ELF-1 (cell line): ENCODE data around the gene TKT.

ENCODE experiments used
- DNase-seq: peaks from one replicate; pipeline ENCODE4 v3.0.0-alpha.2; 2016; ENCODE audit warnings: low read depth, low spot score

The TKT gene

DNA sequence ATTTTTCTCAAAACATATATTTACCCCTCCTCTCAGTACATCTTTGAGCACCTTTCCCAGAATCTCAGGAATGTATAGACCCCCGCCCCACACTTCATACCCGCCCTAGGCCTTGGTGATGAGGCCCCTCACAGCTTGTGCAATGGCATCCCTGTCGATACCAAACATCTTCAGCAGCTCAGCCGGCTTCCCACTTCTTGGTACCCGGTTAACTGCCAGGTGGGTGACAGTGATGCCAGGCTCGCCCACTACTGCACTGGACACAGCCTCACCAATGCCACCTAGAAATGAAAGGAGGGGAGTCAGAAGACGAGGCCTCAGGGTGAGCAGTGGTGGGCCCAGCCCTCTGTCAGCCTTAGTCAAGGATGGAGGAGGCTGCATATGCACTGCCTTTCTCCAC is 30.2 kb downstream of the TKT start:
- DNase-seq = no peak

DNA sequence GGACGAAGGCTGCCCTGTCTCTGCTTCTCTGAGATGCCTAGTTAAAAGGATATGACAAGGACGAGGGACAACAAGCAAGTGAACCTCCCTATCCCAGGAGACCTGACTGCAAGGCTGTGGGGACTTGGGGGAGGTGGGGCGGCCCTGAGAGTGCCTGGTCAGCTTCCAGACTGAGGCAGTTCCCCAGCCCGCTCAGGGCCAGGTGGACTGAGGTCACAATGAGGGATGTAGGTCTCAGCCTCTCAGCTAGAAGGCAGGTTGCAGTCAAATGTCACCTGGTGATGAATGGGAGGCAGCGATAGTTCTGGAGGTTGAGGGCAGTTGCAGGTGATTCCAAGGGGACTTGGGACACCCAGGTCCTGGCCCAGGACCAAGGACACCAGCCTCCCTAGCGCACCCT is 30.6 kb downstream of the TKT start:
- no peak for DNase-seq

DNA sequence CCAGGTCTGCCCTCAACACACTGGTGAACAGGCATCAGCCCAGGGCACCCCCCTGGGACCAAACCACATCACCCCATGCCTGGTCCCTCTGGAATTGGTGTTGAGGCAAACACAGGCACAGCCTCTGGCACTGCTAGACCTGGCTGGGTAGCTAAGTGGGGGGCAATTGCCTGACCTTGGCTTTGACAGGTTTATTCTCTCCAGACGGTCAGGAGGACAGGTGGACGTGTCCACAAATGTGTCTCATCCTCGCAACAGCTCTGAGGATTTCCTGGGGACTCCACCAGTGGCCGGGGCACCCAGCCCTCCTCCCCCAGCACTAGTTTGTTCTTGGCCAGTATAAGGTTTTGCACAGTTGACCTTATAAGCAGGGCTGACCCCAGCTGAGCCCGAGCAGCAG is 31.3 kb downstream of the TKT start:
- DNase-seq = no peak

DNA sequence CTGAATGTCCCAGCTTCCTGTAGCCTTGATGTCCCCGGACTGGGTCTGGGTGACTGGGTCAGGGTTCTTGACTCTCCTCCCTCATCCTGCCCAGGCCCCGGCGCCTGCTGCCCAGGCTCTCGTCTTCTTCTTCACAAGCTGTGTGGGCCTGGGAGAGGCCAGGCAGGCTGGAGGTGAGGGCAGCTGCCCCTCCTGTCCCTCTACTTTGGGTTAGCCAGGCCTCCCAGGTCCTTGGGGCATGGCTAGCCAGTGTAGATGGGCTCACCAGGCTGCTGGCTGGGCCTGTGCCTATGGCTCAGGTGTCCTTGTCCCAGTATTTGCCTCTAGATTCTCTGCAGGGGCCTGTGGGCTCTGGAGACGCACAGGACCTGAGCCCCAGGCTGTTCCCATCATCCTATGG is 31.8 kb downstream of the TKT start:
- DNase-seq = no peak

DNA sequence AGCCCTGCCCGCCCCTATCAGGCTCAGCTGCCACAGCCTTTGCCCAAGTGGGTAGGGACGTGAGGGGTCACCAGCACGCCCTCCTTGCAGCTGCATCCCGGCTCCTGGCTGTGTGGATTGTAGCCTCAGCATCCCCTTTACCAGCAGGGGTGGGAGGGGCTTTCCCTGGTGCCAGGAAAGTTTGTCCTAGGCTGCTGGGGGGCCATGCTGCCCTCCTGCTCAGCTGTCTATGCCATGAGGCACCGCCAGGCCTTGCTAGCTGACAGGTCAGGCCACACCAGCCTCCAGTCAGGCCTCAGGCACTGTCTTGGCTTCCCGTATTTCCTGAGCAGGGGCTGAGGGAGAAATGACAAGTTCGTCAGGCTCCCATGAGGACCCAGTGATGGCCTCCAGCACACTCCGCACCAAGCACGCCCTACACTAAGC is 32.3 kb downstream of the TKT start:
- no peak for DNase-seq

DNA sequence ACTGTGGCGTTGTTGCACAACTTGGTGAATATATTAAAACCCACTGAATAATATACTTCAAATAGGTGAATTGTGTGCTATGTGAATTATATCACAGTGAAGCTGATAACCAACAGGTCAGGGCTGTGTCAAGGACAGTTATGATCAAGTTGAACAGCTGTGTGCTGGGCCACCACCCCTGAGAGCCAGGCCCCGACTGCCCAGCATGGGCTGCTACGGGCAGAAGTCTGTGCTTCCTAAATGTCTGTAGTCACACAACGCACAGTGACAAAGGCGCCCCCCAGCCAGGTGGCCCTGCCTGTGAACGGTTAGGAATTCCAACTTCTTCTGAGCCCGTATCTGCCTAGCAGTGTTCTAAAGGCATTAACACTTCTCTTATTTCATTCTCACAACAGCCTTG is 32.8 kb downstream of the TKT start:
- DNase-seq = no peak

DNA sequence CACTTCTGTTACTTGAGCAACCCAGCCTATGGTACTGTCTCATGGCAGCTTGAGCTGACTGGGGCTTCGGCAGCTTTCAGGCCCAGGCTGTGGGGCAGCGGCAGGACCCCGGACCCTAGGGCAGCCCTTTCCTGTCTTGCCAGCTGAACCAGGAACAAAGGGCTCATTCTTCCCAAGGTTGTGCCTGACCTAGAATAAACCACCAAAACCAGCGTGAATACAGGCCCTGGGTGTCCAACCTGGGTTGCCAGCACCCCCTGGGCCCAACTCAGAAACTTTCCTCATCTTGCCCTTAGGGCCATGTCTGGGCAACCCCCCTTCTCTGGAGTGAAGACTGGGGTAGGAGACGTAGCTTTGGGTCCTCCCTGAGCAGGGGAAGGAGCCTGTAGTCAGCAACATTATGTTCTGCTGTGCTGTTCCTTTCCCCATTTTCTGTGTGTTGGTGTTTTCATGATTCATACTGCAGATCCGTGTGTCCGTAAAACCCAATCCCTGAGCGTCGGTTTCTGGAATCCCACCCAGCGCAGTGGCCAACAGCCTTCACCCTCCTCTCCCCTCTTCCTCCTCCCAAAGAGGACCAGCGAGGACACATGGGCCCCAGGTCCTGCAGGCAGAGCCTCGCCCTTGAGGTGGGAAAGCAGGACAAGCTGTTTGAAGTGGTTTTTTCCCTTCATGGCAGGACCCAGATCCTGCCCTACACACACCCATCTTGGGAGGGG is 33.5 kb downstream of the TKT start:
- no peak for DNase-seq

DNA sequence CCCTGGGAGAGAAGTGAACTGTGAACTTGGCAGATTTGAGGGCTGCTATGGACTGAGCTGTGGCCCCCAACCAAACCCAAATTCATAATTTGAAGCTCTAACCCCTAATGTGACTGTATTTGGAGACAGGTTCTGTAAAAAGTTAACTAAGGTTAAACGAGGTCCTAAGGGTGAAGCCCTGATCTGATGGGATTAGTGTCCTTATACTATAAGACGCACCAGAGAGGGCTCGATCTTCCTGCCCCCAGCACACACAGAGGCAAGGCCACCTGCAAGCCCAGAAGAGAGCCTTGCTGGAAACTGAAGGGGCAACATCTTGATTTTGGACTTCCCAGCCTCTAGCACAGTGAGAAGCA is 34.0 kb downstream of the TKT start:
- no peak for DNase-seq

DNA sequence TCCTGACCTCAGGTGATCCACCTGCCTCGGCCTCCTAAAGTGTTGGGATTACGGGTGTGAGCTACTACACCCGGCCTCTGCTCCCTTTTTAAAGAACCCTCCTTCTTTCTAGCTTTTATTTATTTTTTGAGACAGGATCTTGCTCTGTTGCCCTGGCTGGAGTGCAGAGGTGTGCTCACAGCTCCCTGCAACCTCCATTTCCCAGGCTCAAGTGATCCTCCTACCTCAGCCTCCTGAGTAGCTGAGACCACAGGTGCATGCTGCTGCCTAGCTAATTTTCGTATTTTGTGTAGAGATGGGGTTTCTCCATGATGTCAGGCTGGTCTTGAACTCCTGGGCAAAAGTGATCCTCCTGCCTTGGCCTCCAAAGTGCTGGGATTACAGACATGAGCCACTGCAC is 34.5 kb downstream of the TKT start:
- DNase-seq = no peak

DNA sequence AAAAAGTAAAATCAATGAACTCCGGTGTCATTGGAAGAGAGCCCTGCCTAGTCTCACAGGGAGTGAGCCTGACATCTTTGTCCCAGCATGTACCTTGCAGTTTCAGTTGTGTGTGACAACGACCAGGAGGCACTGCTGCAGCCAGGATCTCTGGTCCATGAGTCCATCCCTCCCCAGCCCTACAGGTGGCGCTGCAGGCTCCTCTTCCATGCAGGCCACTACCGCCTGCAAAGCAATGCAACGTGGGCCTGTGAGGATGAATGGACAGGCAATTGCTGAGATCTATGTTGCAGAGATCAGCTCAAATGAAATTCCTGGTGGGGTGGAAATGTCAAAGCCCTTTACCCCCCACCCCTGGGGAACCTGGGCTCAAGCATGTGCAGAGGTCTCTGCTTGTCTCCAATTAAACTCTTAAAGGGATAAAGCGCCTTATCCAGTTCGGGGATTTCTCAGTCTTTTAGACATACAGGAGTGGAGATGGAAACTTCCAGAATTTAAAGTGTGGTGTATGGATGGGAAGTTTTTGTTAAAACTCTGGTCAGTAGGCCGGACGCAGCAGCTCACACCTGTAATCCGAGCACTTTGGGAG is 35.8 kb downstream of the TKT start:
- DNase-seq = peak; percentile 93

DNA sequence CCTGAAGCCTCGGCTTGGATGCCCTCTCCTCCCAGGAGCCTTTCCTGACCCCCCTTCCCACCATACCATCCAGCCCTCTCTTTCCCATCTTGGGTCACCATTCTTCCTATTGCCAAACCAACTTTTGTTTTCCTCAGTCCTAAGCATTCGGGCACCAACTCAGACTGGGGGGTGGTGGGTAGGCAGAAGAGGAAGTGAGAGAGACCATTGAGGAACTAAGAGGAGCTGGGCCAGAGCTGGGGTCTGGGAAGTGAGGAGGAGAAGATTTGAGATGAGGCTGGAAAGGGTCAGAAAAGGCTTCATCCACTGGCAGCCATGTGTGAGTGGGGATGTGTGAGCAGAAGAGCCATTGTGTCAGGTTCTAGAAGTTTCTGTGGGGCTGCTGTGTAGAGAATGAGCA is 37.7 kb downstream of the TKT start:
- DNase-seq = no peak

DNA sequence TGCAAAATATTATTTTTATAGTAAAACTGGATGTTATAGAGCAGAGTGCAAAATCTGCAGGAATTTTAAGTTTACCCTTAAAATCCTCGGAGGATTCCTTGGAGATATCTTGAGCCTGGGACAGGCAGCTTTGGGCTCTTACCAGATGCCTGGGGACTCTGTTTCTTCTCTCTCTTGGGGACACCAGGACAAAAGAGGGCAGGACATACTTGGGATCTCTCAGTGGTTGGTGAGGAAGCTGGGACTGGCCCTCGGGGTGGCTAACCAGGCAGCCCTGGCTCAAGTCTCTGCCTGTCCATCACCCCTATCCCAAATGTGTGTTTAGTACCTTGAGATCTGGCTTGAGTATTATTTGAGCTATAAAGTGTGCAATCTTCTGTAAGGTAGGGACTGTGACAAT is 38.6 kb downstream of the TKT start:
- no peak for DNase-seq

DNA sequence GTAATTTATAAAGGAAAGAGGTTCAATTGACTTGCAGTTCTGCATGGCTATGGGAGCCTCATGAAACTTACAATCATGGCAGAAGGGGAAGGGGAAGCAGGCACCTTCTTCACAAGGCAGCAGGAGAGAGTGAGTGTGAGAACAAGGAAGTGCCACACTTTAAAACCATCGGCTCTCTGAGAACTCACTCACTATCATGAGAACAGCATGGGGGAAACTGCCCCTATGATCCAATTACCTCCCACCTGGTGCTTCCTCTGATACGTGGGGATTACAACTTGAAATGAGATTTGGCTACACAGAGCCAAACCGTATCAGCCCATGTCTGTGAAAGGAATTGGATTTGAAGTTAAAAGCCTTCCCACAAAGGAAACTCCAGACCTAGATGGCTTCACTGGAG is 39.1 kb downstream of the TKT start:
- no peak for DNase-seq

DNA sequence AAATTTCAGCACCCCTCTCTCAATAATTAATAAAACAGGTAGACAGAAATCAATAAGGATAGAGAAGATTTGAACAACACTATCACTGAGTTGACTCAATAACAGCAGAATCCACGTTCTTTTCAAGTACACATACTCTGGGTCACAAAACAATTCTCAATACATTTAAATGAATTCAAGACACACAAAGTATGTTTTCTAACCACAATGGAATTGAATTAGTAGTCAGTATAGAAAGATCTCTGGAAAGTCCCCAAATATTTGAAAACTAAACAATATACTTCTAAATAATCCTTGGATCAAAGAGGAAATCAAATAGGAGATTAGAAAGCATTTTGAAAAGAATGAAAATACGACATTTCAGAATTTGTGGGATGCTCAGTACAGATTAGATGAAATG is 40.0 kb downstream of the TKT start:
- DNase-seq = no peak

DNA sequence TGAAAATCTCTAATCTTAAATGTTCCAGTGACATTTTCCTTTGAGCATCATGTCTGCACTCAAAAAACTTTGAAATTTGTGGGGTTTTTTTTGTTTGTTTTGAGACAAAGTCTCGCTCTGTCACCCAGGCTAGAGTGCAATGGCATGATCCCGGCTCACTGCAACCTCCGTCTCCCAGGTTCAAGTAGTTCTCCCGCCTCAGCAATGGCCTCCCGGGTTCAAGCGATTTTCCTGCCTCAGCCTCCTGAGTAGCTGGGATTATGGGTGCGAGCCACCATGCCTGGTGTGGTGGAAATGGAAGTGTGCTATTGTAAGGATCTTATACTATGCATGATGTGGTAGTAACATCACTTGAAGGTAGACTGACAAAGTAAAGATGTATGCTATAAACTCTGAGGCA is 42.5 kb downstream of the TKT start:
- DNase-seq = no peak

DNA sequence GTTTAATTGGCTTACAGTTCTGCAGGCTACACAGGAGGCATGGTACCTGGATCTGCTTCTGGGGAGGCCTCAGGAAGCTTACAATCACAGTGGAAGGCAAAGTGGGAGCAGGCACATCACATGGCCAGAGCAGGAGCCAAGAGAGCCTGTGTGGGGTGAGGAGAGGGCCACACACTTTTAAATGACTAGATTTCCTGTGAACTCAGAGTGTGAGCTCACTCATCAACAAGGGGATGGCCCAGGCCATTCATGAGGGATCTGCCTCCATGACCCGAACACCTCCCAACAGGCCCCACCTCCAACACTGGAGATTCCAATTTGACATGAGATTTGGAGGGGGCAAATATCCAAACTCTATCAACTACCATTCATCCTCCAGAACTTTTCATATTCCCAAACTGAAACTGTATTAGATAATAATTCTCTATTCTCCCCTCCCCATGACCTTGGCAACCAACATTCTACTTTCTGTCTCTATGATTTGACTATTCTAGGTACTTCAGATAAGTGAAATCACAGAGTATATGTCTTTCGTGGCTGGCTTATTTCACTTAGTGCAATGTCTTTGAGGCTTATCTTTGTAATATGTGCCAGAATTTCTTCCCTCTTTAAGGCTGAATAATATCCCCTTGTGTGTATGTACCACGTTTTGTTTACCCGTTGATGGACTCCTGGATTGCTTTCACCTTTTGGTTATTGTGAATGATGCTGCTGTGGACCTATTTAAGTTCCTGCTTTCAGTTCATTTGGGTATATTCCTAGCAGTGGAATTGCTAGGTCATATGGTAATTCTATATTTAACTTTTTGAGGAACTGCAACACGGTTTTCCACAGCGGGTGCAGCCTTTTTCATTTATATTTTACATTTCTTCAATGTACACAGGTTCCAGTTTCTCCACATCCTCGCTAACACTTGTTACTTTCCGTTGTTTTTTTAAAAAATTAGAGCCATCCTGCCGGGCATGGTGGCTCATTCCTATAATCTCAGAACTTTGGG is 43.8 kb downstream of the TKT start:
- DNase-seq = no peak

DNA sequence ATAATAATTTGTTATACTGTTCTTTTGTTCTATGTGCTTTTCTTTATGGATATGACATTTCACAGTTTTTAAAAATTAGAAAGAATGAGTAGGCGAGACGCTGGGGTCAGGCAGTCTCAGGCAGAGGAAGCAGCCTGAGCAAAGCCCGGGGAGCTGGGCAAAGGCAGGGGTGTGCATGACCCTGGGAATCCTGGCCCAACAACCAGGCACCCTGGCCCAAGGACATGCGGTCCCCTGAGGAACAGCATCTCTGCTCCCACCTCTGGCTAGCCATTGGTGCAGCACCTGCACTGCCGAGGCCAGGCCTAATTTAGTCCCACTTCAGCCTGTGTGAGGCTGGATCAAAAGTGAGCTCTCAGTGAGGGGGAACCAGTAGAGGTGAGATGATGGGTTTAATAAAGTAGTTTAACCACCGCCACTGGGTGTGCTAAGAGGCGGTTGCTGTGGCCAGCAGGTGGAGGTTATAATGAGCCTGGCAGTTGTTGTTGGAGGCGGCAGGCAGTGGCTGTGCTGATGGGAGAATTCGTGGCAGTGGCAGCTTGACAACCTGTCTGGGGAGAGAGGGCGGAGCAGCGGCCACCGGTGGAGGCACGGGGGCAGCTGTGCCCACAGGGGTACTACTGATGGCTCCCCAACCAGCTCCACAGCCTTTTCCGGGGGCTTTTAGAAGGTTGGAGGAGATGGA is 53.3 kb downstream of the TKT start:
- DNase-seq = no peak

DNA sequence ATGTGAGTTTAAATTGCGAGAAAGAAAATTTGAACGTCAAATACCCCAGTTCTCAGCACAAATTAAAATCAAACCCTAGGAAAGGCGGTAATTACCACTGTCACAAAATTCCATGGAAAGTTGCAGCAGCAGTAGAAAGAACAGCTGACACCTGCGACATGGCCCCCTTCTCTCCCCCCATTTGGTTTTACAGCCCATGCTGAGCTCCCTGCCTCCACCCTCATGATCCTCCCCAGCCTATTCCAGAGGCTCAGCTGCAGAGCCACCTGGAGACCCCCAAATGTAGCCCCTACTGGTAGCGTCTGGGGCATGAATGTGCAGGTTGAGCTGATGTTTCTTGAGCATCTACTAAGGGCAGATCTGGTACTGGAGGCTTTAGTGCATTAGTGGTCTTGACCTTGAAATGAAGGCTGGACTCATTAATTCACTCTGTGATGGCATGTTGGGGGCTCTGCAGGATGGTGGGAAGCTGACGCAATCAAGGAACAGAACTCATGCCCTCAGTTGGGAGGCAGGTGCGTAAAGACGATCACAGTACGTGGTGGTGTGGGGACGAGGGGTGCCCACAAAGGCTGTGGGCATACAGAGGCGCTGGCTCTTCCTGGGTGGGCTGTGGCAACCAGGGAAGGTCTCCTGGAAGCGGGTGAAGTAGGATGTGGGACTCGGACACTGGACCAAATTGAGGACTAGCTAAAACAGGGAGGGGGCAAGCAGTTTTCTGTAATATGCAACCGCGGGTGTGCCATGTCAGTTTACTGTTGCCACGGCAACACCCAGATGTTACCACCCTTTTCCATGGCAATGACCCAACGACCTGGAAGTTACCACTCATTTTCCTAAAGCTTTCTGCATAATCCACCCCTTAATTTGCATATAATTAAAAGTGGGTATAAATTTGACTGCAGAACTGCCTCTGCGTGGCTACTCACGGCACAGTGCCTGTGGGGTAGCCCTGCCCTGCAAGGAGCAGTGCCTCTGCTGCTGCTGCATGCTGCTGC is 55.0 kb downstream of the TKT start:
- no peak for DNase-seq

DNA sequence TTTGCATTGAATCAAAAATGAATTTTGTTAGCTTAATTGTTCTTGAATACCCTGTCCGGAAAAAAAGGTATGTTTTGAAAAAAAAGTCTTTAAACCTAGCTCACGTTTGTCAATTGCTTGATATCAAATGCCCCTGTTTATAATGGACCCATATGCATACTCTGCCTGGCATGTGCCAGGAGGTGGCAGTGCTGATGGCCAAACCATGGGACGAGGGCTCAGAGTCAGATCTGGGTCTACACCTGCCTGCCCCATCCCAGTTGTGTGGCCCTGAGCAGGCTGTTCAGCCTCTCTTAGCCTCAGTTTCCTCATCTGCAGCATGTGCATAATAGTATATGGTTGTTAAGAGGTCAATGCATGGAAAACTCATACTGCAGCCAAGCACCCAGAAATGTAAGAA is 56.0 kb downstream of the TKT start:
- DNase-seq = no peak

DNA sequence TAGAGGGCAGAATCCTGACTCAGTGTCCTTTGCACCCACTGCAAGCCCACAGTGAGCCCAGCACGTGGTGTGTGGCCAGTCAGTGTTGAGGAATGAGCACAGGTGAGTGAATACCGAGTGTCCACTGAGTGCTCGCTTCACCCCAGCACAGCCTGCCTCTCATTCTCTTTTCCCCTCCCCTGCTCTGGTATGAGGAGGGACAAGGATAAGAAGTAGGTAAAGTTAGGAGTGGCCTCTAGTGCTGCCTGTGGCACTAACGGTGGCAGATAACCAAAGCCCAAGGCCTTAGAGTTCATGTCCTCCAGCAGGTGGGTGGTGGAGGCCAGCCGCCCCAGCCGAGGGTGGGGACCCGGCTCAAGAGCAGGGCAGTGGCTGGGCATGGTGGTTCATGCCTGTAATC is 56.8 kb downstream of the TKT start:
- no peak for DNase-seq
